Astrocyte (in vitro differentiated cells and primary cell): ENCODE measurements around the gene NSMCE1. TPM values are rescaled to one million over a fixed set of nuclear protein-coding genes. Genes with fewer than 3 reads are reported as not detected.

Experiments
- DNase-seq: peaks from one replicate; pipeline ENCODE4 v3.0.0-alpha.2; 2010; ENCODE audit warnings: low read depth
- FAIRE-seq: peaks from 2 replicates; lab custom pipeline; 2011; peaks lifted over from hg19 to GRCh38; lab: Jason Lieb, UNC
- H2AFZ ChIP-seq: 2 replicates; pipeline ENCODE4 v1.6.0; 2012; ENCODE audit warnings: low read depth, low read length, inconsistent platforms
- H3K27ac ChIP-seq: 2 replicates; pipeline ENCODE4 v1.5.1; 2011; ENCODE audit warnings: low read depth, low read length, inconsistent platforms
- H3K27me3 ChIP-seq: 2 replicates; pipeline ENCODE4 v1.6.0; 2011; ENCODE audit warnings: low read length, inconsistent platforms; ENCODE audit not compliant: insufficient read depth
- H3K36me3 ChIP-seq: 2 replicates; pipeline ENCODE4 v1.5.1; 2011; ENCODE audit warnings: low read length, inconsistent platforms; ENCODE audit not compliant: insufficient read depth
- H3K4me1 ChIP-seq: 2 replicates; pipeline ENCODE4 v1.5.1; 2011; ENCODE audit warnings: low read length, inconsistent platforms; ENCODE audit not compliant: insufficient read depth
- H3K4me2 ChIP-seq: 2 replicates; pipeline ENCODE4 v1.6.0; 2012; ENCODE audit warnings: low read length, inconsistent platforms
- H3K4me3 ChIP-seq: 2 replicates; pipeline ENCODE4 v1.5.1; 2011; ENCODE audit warnings: low read depth, mild to moderate bottlenecking, low read length, inconsistent platforms; ENCODE audit not compliant: insufficient read depth
- H3K79me2 ChIP-seq: 2 replicates; pipeline ENCODE4 v1.6.0; 2012; ENCODE audit warnings: mild to moderate bottlenecking, low read length, inconsistent platforms; ENCODE audit not compliant: insufficient read depth
- H3K9ac ChIP-seq: 2 replicates; pipeline ENCODE4 v1.6.0; 2012; ENCODE audit warnings: mild to moderate bottlenecking, low read length, inconsistent platforms
- H3K9me3 ChIP-seq: 2 replicates; pipeline ENCODE4 v1.5.1; 2012; ENCODE audit warnings: low read depth, mild to moderate bottlenecking, low read length, inconsistent platforms; ENCODE audit not compliant: insufficient read depth
- H4K20me1 ChIP-seq: 2 replicates; pipeline ENCODE4 v1.6.0; 2012; ENCODE audit warnings: low read length, inconsistent platforms; ENCODE audit not compliant: insufficient read depth
- H3K27ac Mint-ChIP-seq: one replicate; pipeline ENCODE4 v1.8.0; 2021; ENCODE audit warnings: mild to moderate bottlenecking, mixed read lengths; ENCODE audit not compliant: unreplicated experiment
- H3K27me3 Mint-ChIP-seq: one replicate; pipeline ENCODE4 v1.8.0; 2021; ENCODE audit warnings: low read depth, mixed read lengths; ENCODE audit not compliant: unreplicated experiment
- H3K36me3 Mint-ChIP-seq: one replicate; pipeline ENCODE4 v1.8.0; 2021; ENCODE audit warnings: low read depth, mixed read lengths; ENCODE audit not compliant: unreplicated experiment
- H3K4me1 Mint-ChIP-seq: one replicate; pipeline ENCODE4 v1.8.0; 2021; ENCODE audit warnings: low read depth, mixed read lengths; ENCODE audit not compliant: unreplicated experiment
- H3K4me3 Mint-ChIP-seq: one replicate; pipeline ENCODE4 v1.8.0; 2021; ENCODE audit warnings: mild to moderate bottlenecking, moderate library complexity, mixed read lengths; ENCODE audit not compliant: unreplicated experiment
- H3K9me3 Mint-ChIP-seq: one replicate; pipeline ENCODE4 v1.8.0; 2021; ENCODE audit warnings: mild to moderate bottlenecking, mixed read lengths; ENCODE audit not compliant: unreplicated experiment
- CTCF ChIP-seq: IDR thresholded peaks from 2 replicates; pipeline ENCODE4 v1.5.1; 2011; ENCODE audit warnings: low read depth, mild to moderate bottlenecking, inconsistent platforms, low read length, moderate library complexity; ENCODE audit not compliant: insufficient read depth
- EZH2 ChIP-seq: IDR thresholded peaks from 2 replicates; pipeline ENCODE4 v1.6.1; 2012; ENCODE audit warnings: mild to moderate bottlenecking, low read length, inconsistent platforms; ENCODE audit not compliant: insufficient read depth
- total RNA-seq: library from RNA; stranded (reverse); gene quantifications from 2 replicates; pipeline ENCODE4 v1.2.1, GENCODE V29; 2021

Gene NSMCE1
- total RNA-seq, 1 donor from 2014 or later, result 12.1 TPM

GRCh38 chr16:27216297-27216885 lies 52.2 kb downstream of the NSMCE1 start:
- Histone ChIP-seq H3K27ac (no peak overlapping the region), H3K4me2 (no peak overlapping the region), H3K4me3 (no peak overlapping the region), H3K27me3 (no peaks in the 10 kb centered on the region), H4K20me1 (no peaks in the 10 kb centered on the region), H3K4me1 (peaks cover 7% of the 10 kb centered on the region), H3K36me3 (no peaks in the 10 kb centered on the region), H3K79me2 (no peaks in the 10 kb centered on the region), H2AFZ (no peak overlapping the region), H3K9me3 (no peaks in the 10 kb centered on the region), H3K9ac (peak overlapping the region; percentile 2)
- Mint-ChIP-seq H3K4me1 (no peaks in the 10 kb centered on the region), H3K27ac (no peak overlapping the region), H3K27me3 (no peaks in the 10 kb centered on the region), H3K4me3 (no peak overlapping the region), H3K36me3 (peaks cover 8% of the 10 kb centered on the region), H3K9me3 (no peaks in the 10 kb centered on the region)
- FAIRE-seq (no peak), DNase-seq (no peak)
- no peak for TF ChIP-seq CTCF
- TF ChIP-seq EZH2, result no peak

- no peaks in the 10 kb centered on the region for H3K27me3 ChIP-seq
- no peaks in the 10 kb centered on the region for H3K27me3 Mint-ChIP-seq
- H3K27ac Mint-ChIP-seq, result no peak overlapping the region
- no peak overlapping the region for H3K4me3 ChIP-seq
- H3K9me3 Mint-ChIP-seq, result no peaks in the 10 kb centered on the region
- H3K36me3 ChIP-seq, result no peaks in the 10 kb centered on the region
- no peaks in the 10 kb centered on the region for H3K79me2 ChIP-seq
- DNase-seq (no peak), FAIRE-seq (no peak)
- peaks cover 8% of the 10 kb centered on the region for H3K36me3 Mint-ChIP-seq
- H2AFZ ChIP-seq, result no peak overlapping the region
- no peaks in the 10 kb centered on the region for H3K4me1 Mint-ChIP-seq
- H3K27ac ChIP-seq, result no peak overlapping the region
- no peak overlapping the region for H3K4me3 Mint-ChIP-seq
- no peak for TF ChIP-seq CTCF
- no peak for TF ChIP-seq EZH2
- no peaks in the 10 kb centered on the region for H3K9me3 ChIP-seq
- H3K4me1 ChIP-seq, result peaks cover 7% of the 10 kb centered on the region
- no peaks in the 10 kb centered on the region for H4K20me1 ChIP-seq
- no peak overlapping the region for H3K4me2 ChIP-seq
- no peak overlapping the region for H3K9ac ChIP-seq
Observed at GRCh38 chr16:27215660-27216059, 52.9 kb downstream of the NSMCE1 start.

GRCh38 chr16:27214084-27214961 lies 54.2 kb downstream of the NSMCE1 start:
- H3K4me3 ChIP-seq, result no peak overlapping the region
- no peak for FAIRE-seq
- no peak overlapping the region for H2AFZ ChIP-seq

More at GRCh38 chr16:27214084-27214961, 54.2 kb downstream of the NSMCE1 start:
- Histone ChIP-seq H3K27me3 (no peaks in the 10 kb centered on the region), H3K9ac (no peak overlapping the region), H3K79me2 (no peaks in the 10 kb centered on the region), H3K36me3 (no peaks in the 10 kb centered on the region), H3K4me2 (no peak overlapping the region), H3K4me1 (peaks cover 7% of the 10 kb centered on the region), H3K27ac (no peak overlapping the region), H4K20me1 (no peaks in the 10 kb centered on the region), H3K9me3 (no peaks in the 10 kb centered on the region)
- Mint-ChIP-seq H3K9me3 (no peaks in the 10 kb centered on the region), H3K4me3 (no peak overlapping the region), H3K4me1 (no peaks in the 10 kb centered on the region), H3K36me3 (peaks cover 5% of the 10 kb centered on the region), H3K27ac (no peak overlapping the region), H3K27me3 (no peaks in the 10 kb centered on the region)
- TF ChIP-seq EZH2, result no peak
- TF ChIP-seq CTCF, result no peak
- no peak for DNase-seq
